Nephron (organoid): ENCODE data around the gene DHRS3.
A peak's percentile ranks its signal among the peaks of the same experiment; 100 is the strongest.
"Not testable (repeated sequence)": the region's sequence is repeated elsewhere in the genome, so short reads cannot be mapped to it uniquely, and the experiment has no call there.

Source experiments
- H3K27ac Mint-ChIP-seq, 3 experiments: 2 replicates each; pipeline ENCODE4 v1.8.0; 2020; ENCODE audit warnings: mixed read lengths in 3 of 3, mild to moderate bottlenecking in 2 of 3, moderate library complexity in 1 of 3
- H3K27me3 Mint-ChIP-seq: 2 replicates; pipeline ENCODE4 v1.8.0; 2021; ENCODE audit warnings: low read depth, mild to moderate bottlenecking, moderate library complexity, mixed read lengths
- H3K36me3 Mint-ChIP-seq: 2 replicates; pipeline ENCODE4 v1.8.0; 2020; ENCODE audit warnings: low read depth, mixed read lengths
- H3K4me1 Mint-ChIP-seq: 2 replicates; pipeline ENCODE4 v1.8.0; 2020; ENCODE audit warnings: mixed read lengths
- H3K4me3 Mint-ChIP-seq, 3 experiments: 2 replicates each; pipeline ENCODE4 v1.8.0; 2020; ENCODE audit warnings: mild to moderate bottlenecking in 3 of 3, mixed read lengths in 3 of 3, moderate library complexity in 2 of 3
- H3K9me3 Mint-ChIP-seq: 2 replicates; pipeline ENCODE4 v1.8.0; 2020; ENCODE audit warnings: mixed read lengths
- CTCF ChIP-seq, 3 experiments: fragments of 200-600 bp; sonication (generic); IDR thresholded peaks; one replicate each; pipeline ENCODE4 v1.5.0; 2021; ENCODE audit warnings: antibody characterized with exemption in 3 of 3; ENCODE audit not compliant: unreplicated experiment in 3 of 3

DHRS3 gene

GRCh38 chr1:12525311-12526181 lies 92.5 kb downstream of the DHRS3 start:
- no peaks in the 10 kb centered on the region for H3K27me3 Mint-ChIP-seq
- H3K27ac Mint-ChIP-seq = peak overlapping the region; percentile 85 to 94 (median 90)
- peaks cover 28% of the 10 kb centered on the region for H3K4me1 Mint-ChIP-seq
- H3K9me3 Mint-ChIP-seq = no peaks in the 10 kb centered on the region
- no peak overlapping the region for H3K4me3 Mint-ChIP-seq
- H3K36me3 Mint-ChIP-seq = no peaks in the 10 kb centered on the region
- no peak for TF ChIP-seq CTCF (IDR thresholded peaks at IDR 0.05; ENCODE audit: unreplicated experiment in 3 of 3)

- no peaks in the 10 kb centered on the region for H3K36me3 Mint-ChIP-seq
- H3K4me1 Mint-ChIP-seq = peaks cover 26% of the 10 kb centered on the region
- H3K4me3 Mint-ChIP-seq = no peak overlapping the region
- peaks cover 12% of the 10 kb centered on the region for H3K27me3 Mint-ChIP-seq
- H3K27ac Mint-ChIP-seq = peak overlapping the region; percentile 56 to 85 (median 56)
- no peaks in the 10 kb centered on the region for H3K9me3 Mint-ChIP-seq
- no peak for TF ChIP-seq CTCF (IDR thresholded peaks at IDR 0.05; ENCODE audit: unreplicated experiment in 3 of 3)
Observed at GRCh38 chr1:12524266-12524665, 93.7 kb downstream of the DHRS3 start.

GRCh38 chr1:12522780-12523179 lies 95.2 kb downstream of the DHRS3 start:
- not testable (repeated sequence) for H3K27ac Mint-ChIP-seq, H3K9me3 Mint-ChIP-seq, H3K36me3 Mint-ChIP-seq, H3K4me3 Mint-ChIP-seq
- peaks cover 12% of the 10 kb centered on the region for H3K27me3 Mint-ChIP-seq
- H3K4me1 Mint-ChIP-seq = peaks cover 32% of the 10 kb centered on the region

GRCh38 chr1:12521096-12521495 lies 96.9 kb downstream of the DHRS3 start:
- peaks cover 37% of the 10 kb centered on the region for H3K4me1 Mint-ChIP-seq
- peaks cover 12% of the 10 kb centered on the region for H3K27me3 Mint-ChIP-seq
- H3K27ac Mint-ChIP-seq = peak overlapping the region; percentile 9 to 60 (median 32)
- TF ChIP-seq CTCF (IDR thresholded peaks at IDR 0.05; ENCODE audit: unreplicated experiment in 3 of 3) = no peak
- H3K36me3 Mint-ChIP-seq = peaks cover 5% of the 10 kb centered on the region
- no peak overlapping the region for H3K4me3 Mint-ChIP-seq
- no peaks in the 10 kb centered on the region for H3K9me3 Mint-ChIP-seq

GRCh38 chr1:12519693-12520364 lies 98.2 kb downstream of the DHRS3 start:
- Mint-ChIP-seq H3K27ac (peak overlapping the region; percentile 84 to 98 (median 89)), H3K9me3 (no peaks in the 10 kb centered on the region), H3K36me3 (peaks cover 5% of the 10 kb centered on the region), H3K4me1 (peaks cover 29% of the 10 kb centered on the region), H3K27me3 (peaks cover 12% of the 10 kb centered on the region), H3K4me3 (no peak overlapping the region)
- no peak for TF ChIP-seq CTCF (IDR thresholded peaks at IDR 0.05; ENCODE audit: unreplicated experiment in 3 of 3)

GRCh38 chr1:12518931-12519692 lies 98.9 kb downstream of the DHRS3 start:
- Mint-ChIP-seq H3K4me1 (peaks cover 35% of the 10 kb centered on the region), H3K36me3 (peaks cover 5% of the 10 kb centered on the region), H3K4me3 (peak overlapping the region in 2 of 3 experiments; percentile 23 to 29), H3K27me3 (peaks cover 12% of the 10 kb centered on the region), H3K9me3 (no peaks in the 10 kb centered on the region), H3K27ac (peak overlapping the region; percentile 84 to 98 (median 89))
- no peak for TF ChIP-seq CTCF (IDR thresholded peaks at IDR 0.05; ENCODE audit: unreplicated experiment in 3 of 3)
